Esophagus muscularis mucosa (tissue), 3 donors: Measurements from ENCODE around the gene OR7G2.

Source experiments
- CTCF ChIP-seq, 3 experiments: fragments of 200-600 bp in 2 of 3; fragments of 450-650 bp in 1 of 3; sonication (generic) in 2 of 3; IDR thresholded peaks; one replicate each; pipeline ENCODE4 v1.5.1; 2017 to 2019; ENCODE audit warnings: antibody characterized with exemption in 3 of 3, mild to moderate bottlenecking in 2 of 3, moderate library complexity in 1 of 3
- POLR2A ChIP-seq: fragments of 450-650 bp; IDR thresholded peaks from one replicate; pipeline ENCODE4 v1.6.1; 2017; ENCODE audit warnings: antibody characterized with exemption, moderate library complexity, mild to moderate bottlenecking, low read depth
- POLR2AphosphoS5 ChIP-seq, 2 donors: sonication (generic); formaldehyde crosslinking; IDR thresholded peaks; one replicate each; pipeline ENCODE4 v1.6.1; 2017; ENCODE audit warnings: antibody characterized with exemption in 2 of 2

DNA sequence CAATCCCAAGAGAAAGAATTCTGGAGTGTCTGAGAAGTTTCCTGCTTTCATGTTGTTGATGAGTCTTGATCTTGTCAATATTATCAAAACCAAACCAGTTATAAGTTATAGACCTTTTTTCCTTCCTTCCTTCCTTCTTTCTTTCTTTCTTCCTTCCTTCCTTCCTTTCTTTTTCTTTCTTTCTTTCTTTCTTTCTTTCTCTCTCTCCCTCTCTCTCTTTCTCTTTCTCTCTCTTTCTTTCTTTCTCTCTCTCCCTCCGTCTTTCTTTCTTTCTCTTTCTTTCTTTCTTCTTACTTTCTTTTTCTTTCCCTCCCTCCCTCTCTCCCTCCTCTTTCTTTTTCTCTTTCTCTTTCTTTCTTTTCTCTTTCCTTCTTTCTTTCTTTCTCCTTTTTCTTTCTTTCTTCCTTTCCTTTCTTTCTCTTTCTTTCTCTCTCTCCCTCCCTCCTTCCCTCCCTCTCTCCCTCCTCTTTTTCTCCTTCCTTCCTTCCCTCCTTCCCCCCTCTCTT lies 19.7 kb upstream of the OR7G2 start, which contains the start of gene OR7G3:
- TF ChIP-seq POLR2A (no peak), CTCF (IDR thresholded peaks at IDR 0.05) (no peak), POLR2AphosphoS5 (IDR thresholded peaks at IDR 0.05) (no peak)
